B cell (primary cell): ENCODE results near the gene ITIH1.

ENCODE experiments used
- EZH2 ChIP-seq: IDR thresholded peaks from 2 replicates; pipeline ENCODE4 v1.6.1; 2012; ENCODE audit warnings: borderline replicate concordance, low read depth, mild to moderate bottlenecking, moderate library complexity, low read length; ENCODE audit not compliant: insufficient read depth, poor library complexity, severe bottlenecking
- TF ChIP-seq, protein P1 (sequence below): fragments of 200-600 bp; IDR thresholded peaks from one replicate; pipeline ENCODE4 v1.8.0; 2022; ENCODE audit warnings: antibody characterized with exemption, mild to moderate bottlenecking

DNA sequence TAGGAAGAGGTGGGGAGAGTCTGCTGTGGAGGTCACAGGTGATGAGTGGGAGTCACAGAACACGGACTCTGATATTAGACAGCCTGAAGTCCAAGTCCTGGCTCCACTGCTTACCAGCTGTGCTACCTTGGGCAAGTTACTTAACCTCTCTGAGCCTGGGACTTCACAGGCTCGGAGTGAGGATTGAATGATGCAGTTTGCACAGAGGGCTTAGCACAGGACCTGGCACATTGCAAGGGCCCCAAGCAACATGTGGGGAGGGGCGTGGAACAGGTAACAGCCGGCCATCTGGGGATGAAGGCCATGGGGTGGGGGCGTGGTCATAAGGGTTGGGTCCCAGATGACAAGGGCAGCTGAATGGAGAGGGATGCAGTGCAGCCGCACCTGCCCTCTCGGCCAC lies 12.9 kb downstream of the ITIH1 start:
- no peak for TF ChIP-seq EZH2
- TF ChIP-seq, protein P1, sequence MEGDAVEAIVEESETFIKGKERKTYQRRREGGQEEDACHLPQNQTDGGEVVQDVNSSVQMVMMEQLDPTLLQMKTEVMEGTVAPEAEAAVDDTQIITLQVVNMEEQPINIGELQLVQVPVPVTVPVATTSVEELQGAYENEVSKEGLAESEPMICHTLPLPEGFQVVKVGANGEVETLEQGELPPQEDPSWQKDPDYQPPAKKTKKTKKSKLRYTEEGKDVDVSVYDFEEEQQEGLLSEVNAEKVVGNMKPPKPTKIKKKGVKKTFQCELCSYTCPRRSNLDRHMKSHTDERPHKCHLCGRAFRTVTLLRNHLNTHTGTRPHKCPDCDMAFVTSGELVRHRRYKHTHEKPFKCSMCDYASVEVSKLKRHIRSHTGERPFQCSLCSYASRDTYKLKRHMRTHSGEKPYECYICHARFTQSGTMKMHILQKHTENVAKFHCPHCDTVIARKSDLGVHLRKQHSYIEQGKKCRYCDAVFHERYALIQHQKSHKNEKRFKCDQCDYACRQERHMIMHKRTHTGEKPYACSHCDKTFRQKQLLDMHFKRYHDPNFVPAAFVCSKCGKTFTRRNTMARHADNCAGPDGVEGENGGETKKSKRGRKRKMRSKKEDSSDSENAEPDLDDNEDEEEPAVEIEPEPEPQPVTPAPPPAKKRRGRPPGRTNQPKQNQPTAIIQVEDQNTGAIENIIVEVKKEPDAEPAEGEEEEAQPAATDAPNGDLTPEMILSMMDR, result no peak
